Neural cell (in vitro differentiated cells): ENCODE results near the gene FAM229B. TPM values are rescaled to one million over a fixed set of nuclear protein-coding genes. Genes with fewer than 3 reads are reported as not detected.

ENCODE experiments used
- H2AFZ ChIP-seq: fragments of 200-600, 300-800 bp; sonication (generic), shearing (Covaris generic); 2 replicates; pipeline ENCODE4 v1.6.0; 2014; ENCODE audit warnings: low read depth, mild to moderate bottlenecking, antibody characterized with exemption, low read length, moderate library complexity
- H3F3A ChIP-seq: fragments of 200-600 bp; shearing (Covaris generic); 2 replicates; pipeline ENCODE4 v1.6.1; 2016; ENCODE audit warnings: mild to moderate bottlenecking, moderate library complexity, mixed read lengths, antibody characterized with exemption, low read length; ENCODE audit not compliant: insufficient read depth, poor library complexity, severe bottlenecking
- H3K27ac ChIP-seq: fragments of 200-600, 300-800 bp; sonication (generic), shearing (Covaris generic); 2 replicates; pipeline ENCODE4 v1.5.1; 2014; ENCODE audit warnings: mild to moderate bottlenecking, low read length, moderate library complexity
- H3K27me3 ChIP-seq: fragments of 300-800, 200-600 bp; sonication (generic), shearing (Covaris generic); 2 replicates; pipeline ENCODE4 v1.6.0; 2014; ENCODE audit warnings: mild to moderate bottlenecking, low read depth, low read length, moderate library complexity; ENCODE audit not compliant: insufficient read depth
- H3K36me3 ChIP-seq: fragments of 300-800, 200-600 bp; sonication (generic), shearing (Covaris generic); 2 replicates; pipeline ENCODE4 v1.5.1; 2014; ENCODE audit warnings: mild to moderate bottlenecking, antibody characterized with exemption, low read length, moderate library complexity; ENCODE audit not compliant: insufficient read depth
- H3K4me2 ChIP-seq: fragments of 300-800, 200-600 bp; sonication (generic), shearing (Covaris generic); 2 replicates; pipeline ENCODE4 v1.6.0; 2014; ENCODE audit warnings: mild to moderate bottlenecking, low read length
- H3K4me3 ChIP-seq: fragments of 300-800, 200-600 bp; sonication (generic), shearing (Covaris generic); 2 replicates; pipeline ENCODE4 v1.5.1; 2014; ENCODE audit warnings: mild to moderate bottlenecking, low read length, moderate library complexity
- H3K79me2 ChIP-seq: fragments of 200-600 bp; shearing (Covaris generic); replicated peaks from 2 replicates; pipeline ENCODE4 v1.6.0; 2014; ENCODE audit warnings: mild to moderate bottlenecking, low read length, moderate library complexity; ENCODE audit not compliant: insufficient read depth
- H3K9ac ChIP-seq: fragments of 300-800, 200-600 bp; sonication (generic), shearing (Covaris generic); 2 replicates; pipeline ENCODE4 v1.6.1; 2016; ENCODE audit warnings: mild to moderate bottlenecking, low read length, mixed read lengths
- H3K9me2 ChIP-seq: fragments of 200-600 bp; shearing (Covaris generic); 2 replicates; pipeline ENCODE4 v1.6.1; 2016; ENCODE audit warnings: mild to moderate bottlenecking, low read length, mixed read lengths; ENCODE audit not compliant: insufficient read depth
- H3K9me3 ChIP-seq: fragments of 200-600, 300-800 bp; sonication (generic), shearing (Covaris generic); 2 replicates; pipeline ENCODE4 v1.6.1; 2016; ENCODE audit warnings: mild to moderate bottlenecking, mixed run types, low read length, moderate library complexity, mixed read lengths
- H4K20me1 ChIP-seq: fragments of 200-600 bp; shearing (Covaris generic); 2 replicates; pipeline ENCODE4 v1.6.1; 2016; ENCODE audit warnings: mild to moderate bottlenecking, mixed run types; ENCODE audit not compliant: insufficient read depth
- CTCF ChIP-seq: fragments of 450-650 bp; IDR thresholded peaks from 2 replicates; pipeline ENCODE4 v1.5.1; 2014; ENCODE audit warnings: antibody characterized with exemption, mild to moderate bottlenecking, moderate library complexity; ENCODE audit not compliant: poor library complexity, severe bottlenecking
- EP300 ChIP-seq: fragments of 450-650 bp; conservative IDR thresholded peaks from 2 replicates; pipeline ENCODE4 v1.6.1; 2014; ENCODE audit warnings: antibody characterized with exemption, mild to moderate bottlenecking, moderate library complexity; ENCODE audit not compliant: poor library complexity, severe bottlenecking
- EZH2 ChIP-seq: fragments of 200-600, 300-800 bp; shearing (Covaris generic), sonication (generic); IDR thresholded peaks from 2 replicates; pipeline ENCODE4 v1.6.1; 2014; ENCODE audit warnings: antibody characterized with exemption, low read length, borderline replicate concordance, mild to moderate bottlenecking; ENCODE audit not compliant: insufficient read depth, poor library complexity, severe bottlenecking
- MXI1 ChIP-seq: fragments of 450-650 bp; conservative IDR thresholded peaks from 2 replicates; pipeline ENCODE4 v1.6.1; 2014; ENCODE audit warnings: antibody characterized with exemption, mild to moderate bottlenecking; ENCODE audit not compliant: poor library complexity, severe bottlenecking
- POLR2AphosphoS5 ChIP-seq: IDR thresholded peaks from 2 replicates; pipeline ENCODE4 v1.6.1; 2012
- RAD21 ChIP-seq: fragments of 450-650 bp; conservative IDR thresholded peaks from 2 replicates; pipeline ENCODE4 v1.6.1; 2014; ENCODE audit warnings: antibody characterized with exemption, mild to moderate bottlenecking, moderate library complexity
- REST ChIP-seq: IDR thresholded peaks from 2 replicates; pipeline ENCODE4 v1.6.1; 2012; ENCODE audit warnings: borderline replicate concordance
- SMC3 ChIP-seq: fragments of 450-650 bp; conservative IDR thresholded peaks from 2 replicates; pipeline ENCODE4 v1.6.1; 2014; ENCODE audit warnings: antibody characterized with exemption, mild to moderate bottlenecking, moderate library complexity; ENCODE audit not compliant: poor library complexity
- TAF1 ChIP-seq: IDR thresholded peaks from 2 replicates; pipeline ENCODE4 v1.6.1; 2012; ENCODE audit warnings: low read depth
- polyA plus RNA-seq: library from polyadenylated mRNA; depleted of rRNA; stranded (reverse); fragments of >200 nt; gene quantifications from 2 replicates; pipeline ENCODE4 v1.2.3, GENCODE V29; 2014

FAM229B gene
- polyA plus RNA-seq, 1 donor from 2014 or later, result 142 TPM

GRCh38 chr6:112081569-112081968, 5.8 kb upstream of the FAM229B start:
- H3F3A ChIP-seq, result no peaks in the 10 kb centered on the region
- peaks cover 3% of the 10 kb centered on the region for H3K36me3 ChIP-seq
- no peak overlapping the region for H3K4me2 ChIP-seq
- no peaks in the 10 kb centered on the region for H4K20me1 ChIP-seq
- H3K9me2 ChIP-seq, result no peaks in the 10 kb centered on the region
- H3K4me3 ChIP-seq, result no peak overlapping the region
- H2AFZ ChIP-seq, result no peak overlapping the region
- H3K9me3 ChIP-seq, result no peaks in the 10 kb centered on the region
- no peak for TF ChIP-seq EP300
- no peak for TF ChIP-seq SMC3
- TF ChIP-seq MXI1, result no peak
- TF ChIP-seq TAF1, result no peak
- no peak for TF ChIP-seq EZH2
- no peak for TF ChIP-seq POLR2AphosphoS5
- no peak for TF ChIP-seq REST
- no peak for TF ChIP-seq CTCF
- no peak for TF ChIP-seq RAD21
- peaks cover 18% of the 10 kb centered on the region for H3K79me2 ChIP-seq
- H3K9ac ChIP-seq, result no peak overlapping the region
- H3K27ac ChIP-seq, result no peak overlapping the region
- H3K27me3 ChIP-seq, result no peaks in the 10 kb centered on the region

- Histone ChIP-seq H3K4me2 (peak overlapping the region; percentile 62), H3K27ac (no peak overlapping the region)
Measured at GRCh38 chr6:112085286-112086065, 1.9 kb upstream of the FAM229B start.

More at GRCh38 chr6:112085286-112086065, 1.9 kb upstream of the FAM229B start:
- peak overlapping the region; percentile 77 for H3K4me3 ChIP-seq
- TF ChIP-seq EP300 (no peak), MXI1 (no peak), TAF1 (no peak), RAD21 (no peak), EZH2 (no peak), SMC3 (no peak), CTCF (no peak), REST (no peak), POLR2AphosphoS5 (no peak)
- peak overlapping the region; percentile 2 for H3K9ac ChIP-seq
- no peaks in the 10 kb centered on the region for H3K9me2 ChIP-seq
- H3F3A ChIP-seq, result no peaks in the 10 kb centered on the region
- H3K27me3 ChIP-seq, result no peaks in the 10 kb centered on the region
- peaks cover 32% of the 10 kb centered on the region for H3K79me2 ChIP-seq
- H3K36me3 ChIP-seq, result peaks cover 3% of the 10 kb centered on the region
- H4K20me1 ChIP-seq, result no peaks in the 10 kb centered on the region
- no peak overlapping the region for H2AFZ ChIP-seq
- no peaks in the 10 kb centered on the region for H3K9me3 ChIP-seq
